ENCODE measurements around the gene CAND2. TPM values are rescaled to one million over a fixed set of nuclear protein-coding genes. Genes with fewer than 3 reads are reported as not detected.

Gene CAND2
- total RNA-seq, 4 donors from 2014 or later: 10.8 to 26.8 (median 19.6) TPM

- TF ChIP-seq CTCF (IDR thresholded peaks at IDR 0.05) (no peak), POLR2A (IDR thresholded peaks at IDR 0.05; ENCODE audit: low read depth) (no peak)
- no peak for DNase-seq (ENCODE audit: extremely low spot score)
- Histone ChIP-seq H3K27ac (replicated peaks in 1 of 4) (no peak overlapping the region), H3K4me3 (no peak overlapping the region), H3K9me3 (no peaks in the 10 kb centered on the region), H3K4me1 (peaks cover 0 to 15% (median 11%) of the 10 kb centered on the region in 4 donors), H3K27me3 (no peaks in the 10 kb centered on the region), H3K36me3 (no peaks in the 10 kb centered on the region)
- intact Hi-C loops (cut with DNase I): no loop called here
- 95% methylated on average over 23 of the region's 62 CpGs for WGBS
Observed at GRCh38 chr3:12882336-12883310, 86.1 kb downstream of the CAND2 start.

- intact Hi-C loops (cut with DNase I): no loop called here
- H3K36me3 ChIP-seq: no peaks in the 10 kb centered on the region
- H3K27me3 ChIP-seq: no peaks in the 10 kb centered on the region
- TF ChIP-seq POLR2AphosphoS5 (IDR thresholded peaks at IDR 0.05) (peak; percentile 55 to 85), CTCF (IDR thresholded peaks at IDR 0.05) (no peak), EP300 (IDR thresholded peaks at IDR 0.05) (no peak), POLR2A (IDR thresholded peaks at IDR 0.05; ENCODE audit: low read depth) (no peak)
- H3K27ac ChIP-seq (replicated peaks in 1 of 4): peak overlapping the region; percentile 70 to 80 (median 77)
- no peak overlapping the region for H3K4me3 ChIP-seq
- no peak for DNase-seq (ENCODE audit: extremely low spot score)
- peaks cover 0 to 15% (median 11%) of the 10 kb centered on the region in 4 donors for H3K4me1 ChIP-seq
- H3K9me3 ChIP-seq: no peaks in the 10 kb centered on the region
- WGBS: 51% methylated on average over 15 of the region's 15 CpGs
Observed at GRCh38 chr3:12884186-12884680, 87.8 kb downstream of the CAND2 start.

Small RNAs within 50 kb of the gene (small RNA-seq; reads per million reads assigned to genes)
- gene AC034198.1: 0 reads per million in 3 donors

Other genes with a start within 250 kb of the CAND2 start
- 10 to 100 TPM; 29.5 to 55.1 (median 38.0) TPM for gene MKRN2, start 239.6 kb upstream of the CAND2 start, total RNA-seq
- gene RAF1, start 132.6 kb upstream of the CAND2 start, total RNA-seq: 100 to 1,000 TPM; 113 to 153 (median 116) TPM
- gene TMEM40, start 37.4 kb upstream of the CAND2 start, total RNA-seq: not detected
- gene RPL32, start 44.9 kb downstream of the CAND2 start, total RNA-seq: 1,000 to 10,000 TPM in 2 of 4 donors, 100 to 1,000 TPM in 2; 784 to 1,554 (median 1,100) TPM